GM13977 (cell line): ENCODE results near the gene CHRM3.

ENCODE experiments used
- DNase-seq: peaks from one replicate; pipeline ENCODE4 v3.0.0; 2012; ENCODE audit warnings: low spot score
- in situ Hi-C: fragments of 300-500 bp; cut with MboI; formaldehyde crosslinking; loops from one replicate; pipeline ENCODE4 v1.12.0; 2022; ENCODE audit warnings: low sequenced_read_pairs, low pct_unique_long_range_greater_than_20kb, mixed read lengths, inconsistent platforms; ENCODE audit not compliant: unreplicated experiment
- TF ChIP-seq, protein P1 (sequence below): IDR thresholded peaks from 2 replicates; pipeline ENCODE4 v1.5.1; 2012; ENCODE audit warnings: mild to moderate bottlenecking, control low read depth; ENCODE audit not compliant: insufficient read depth; ENCODE audit errors: extremely low read depth, missing control alignments

The CHRM3 gene

DNA sequence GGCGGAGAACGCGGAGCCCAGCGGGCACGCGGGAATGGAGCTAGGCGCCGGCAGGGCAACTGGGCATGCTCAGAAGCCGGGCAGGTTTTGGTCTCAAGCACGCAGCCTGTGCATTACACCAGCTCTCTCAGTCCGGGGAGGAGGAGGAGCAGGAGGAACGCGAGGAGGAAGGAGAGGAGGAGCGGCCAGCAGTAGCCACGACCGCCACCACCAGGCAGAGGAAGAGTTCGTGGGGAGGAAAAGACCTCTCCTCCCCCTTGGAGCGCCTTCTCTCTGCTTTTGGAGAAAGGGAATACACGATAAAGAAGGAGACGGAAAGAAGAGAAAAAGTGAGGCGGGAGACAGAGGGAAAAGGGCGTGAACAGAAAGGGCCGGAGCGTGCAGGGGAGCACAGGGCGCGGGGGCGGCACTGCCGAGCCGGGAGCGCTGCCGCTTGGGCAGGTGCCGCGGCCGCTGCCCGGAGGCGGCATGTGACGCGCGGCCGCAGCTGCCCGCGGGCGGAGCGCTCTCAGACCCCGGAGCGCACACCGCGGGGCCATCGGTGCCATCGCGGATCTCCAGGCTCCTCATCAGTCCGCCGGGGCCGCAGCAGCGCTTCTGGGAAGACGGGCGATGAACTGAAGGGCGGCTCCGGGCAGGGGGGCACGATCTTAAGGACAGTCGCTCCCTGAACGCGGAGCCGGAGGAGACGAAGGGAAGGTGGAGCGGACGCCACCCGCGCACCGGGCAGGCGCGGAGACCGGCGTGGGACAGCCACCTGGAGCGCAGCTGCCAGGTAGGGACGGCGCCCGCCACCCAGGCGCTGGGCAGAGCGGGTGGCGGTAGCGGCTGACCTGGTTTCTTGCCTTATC, at the start of gene CHRM3:
Gene CHRM3 (plus strand): TSS at position 116 of the 851 bp plus-strand sequence. CDS start 520,884 bp downstream, outside the sequence.
- no peak for DNase-seq
- in situ Hi-C loops: no loop called here
- TF ChIP-seq, protein P1, sequence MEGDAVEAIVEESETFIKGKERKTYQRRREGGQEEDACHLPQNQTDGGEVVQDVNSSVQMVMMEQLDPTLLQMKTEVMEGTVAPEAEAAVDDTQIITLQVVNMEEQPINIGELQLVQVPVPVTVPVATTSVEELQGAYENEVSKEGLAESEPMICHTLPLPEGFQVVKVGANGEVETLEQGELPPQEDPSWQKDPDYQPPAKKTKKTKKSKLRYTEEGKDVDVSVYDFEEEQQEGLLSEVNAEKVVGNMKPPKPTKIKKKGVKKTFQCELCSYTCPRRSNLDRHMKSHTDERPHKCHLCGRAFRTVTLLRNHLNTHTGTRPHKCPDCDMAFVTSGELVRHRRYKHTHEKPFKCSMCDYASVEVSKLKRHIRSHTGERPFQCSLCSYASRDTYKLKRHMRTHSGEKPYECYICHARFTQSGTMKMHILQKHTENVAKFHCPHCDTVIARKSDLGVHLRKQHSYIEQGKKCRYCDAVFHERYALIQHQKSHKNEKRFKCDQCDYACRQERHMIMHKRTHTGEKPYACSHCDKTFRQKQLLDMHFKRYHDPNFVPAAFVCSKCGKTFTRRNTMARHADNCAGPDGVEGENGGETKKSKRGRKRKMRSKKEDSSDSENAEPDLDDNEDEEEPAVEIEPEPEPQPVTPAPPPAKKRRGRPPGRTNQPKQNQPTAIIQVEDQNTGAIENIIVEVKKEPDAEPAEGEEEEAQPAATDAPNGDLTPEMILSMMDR: no peak

GRCh38 chr1:239337799-239338430, 48.5 kb upstream of the CHRM3 start:
- TF ChIP-seq, protein P1: no peak
- DNase-seq: no peak
- in situ Hi-C loops: no loop called here

GRCh38 chr1:239347776-239348175, 38.6 kb upstream of the CHRM3 start:
- TF ChIP-seq, protein P1: no peak
- in situ Hi-C loops: no loop called here
- DNase-seq: no peak

DNA sequence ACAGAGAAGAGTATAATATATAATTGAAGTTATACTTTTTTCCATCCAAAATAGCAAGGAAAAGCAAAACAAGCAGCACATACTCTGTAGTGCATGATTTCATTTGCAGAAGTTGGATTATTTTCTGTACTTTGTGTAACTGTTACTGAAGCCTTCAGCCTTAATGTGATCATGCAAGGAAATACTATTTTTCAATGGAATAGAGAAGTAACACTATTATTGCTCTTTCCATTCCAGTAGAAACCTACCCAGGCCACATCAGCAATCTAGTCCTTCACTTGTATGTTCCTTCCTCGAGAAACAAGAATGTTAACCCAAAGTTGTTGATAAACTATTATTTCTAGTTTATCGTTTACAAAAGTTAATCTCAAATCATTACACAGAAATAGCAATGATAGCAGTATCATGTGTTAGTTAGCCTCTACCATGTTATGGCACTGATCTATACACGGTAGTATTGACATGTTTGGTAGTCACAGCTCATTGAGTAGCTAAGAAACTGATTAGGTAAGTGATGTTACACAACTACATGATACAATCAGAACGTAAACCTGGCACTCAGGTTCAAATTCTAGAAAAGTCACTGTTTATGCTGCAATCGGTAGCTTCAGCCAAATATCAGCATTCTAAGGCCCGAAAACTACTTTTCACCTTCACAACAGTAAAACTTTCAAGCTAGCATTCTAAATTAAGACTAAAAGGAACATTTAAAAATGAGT, 37.6 kb upstream of the CHRM3 start:
- in situ Hi-C loops: no loop called here
- no peak for DNase-seq
- TF ChIP-seq, protein P1: no peak

- no peak for DNase-seq
- in situ Hi-C loops: no loop called here
- TF ChIP-seq, protein P1: no peak
Observed at GRCh38 chr1:239349699-239350098, 36.7 kb upstream of the CHRM3 start.

- in situ Hi-C loops: no loop called here
- TF ChIP-seq, protein P1: no peak
- no peak for DNase-seq
Observed at GRCh38 chr1:239353536-239353935, 32.8 kb upstream of the CHRM3 start.
